Prostate gland (tissue), 2 donors: ENCODE measurements around the gene MEGF9. TPM values are rescaled to one million over a fixed set of nuclear protein-coding genes. Genes with fewer than 3 reads are reported as not detected.
"Not testable (repeated sequence)": the region's sequence is repeated elsewhere in the genome, so short reads cannot be mapped to it uniquely, and the experiment has no call there.

Experiments used
- DNase-seq: peaks from one replicate; pipeline ENCODE4 v3.0.0-alpha.2; 2019; ENCODE audit warnings: low spot score
- H3K27ac ChIP-seq, 2 donors: fragments of 200-600 bp; sonication (generic); 2 replicates each; pipeline ENCODE4 v1.5.1; 2017 to 2019
- H3K27me3 ChIP-seq: fragments of 200-600 bp; sonication (generic); replicated peaks from 2 replicates; pipeline ENCODE4 v1.5.1; 2019; ENCODE audit not compliant: insufficient read depth
- H3K36me3 ChIP-seq, 2 donors: fragments of 200-600 bp; sonication (generic); 1 replicate in 1 of 2; 2 replicates in 1 of 2; pipeline versions ENCODE4 v1.5.1 to v1.8.1; 2017 to 2019
- H3K4me1 ChIP-seq: fragments of 200-600 bp; sonication (generic); replicated peaks from 2 replicates; pipeline ENCODE4 v1.5.1; 2019
- H3K4me3 ChIP-seq, 2 donors: fragments of 200-600 bp; sonication (generic); 2 replicates each; pipeline ENCODE4 v1.5.1; 2017 to 2019
- H3K9me3 ChIP-seq: fragments of 200-600 bp; sonication (generic); 2 replicates; pipeline ENCODE4 v1.5.1; 2017
- CTCF ChIP-seq, 4 experiments: fragments of 200-600 bp in 2 of 4; fragments of 450-650 bp in 2 of 4; sonication (generic) in 2 of 4; IDR thresholded peaks; 1 replicate in 3 of 4; 2 replicates in 1 of 4; pipeline ENCODE4 v1.5.1; 2016 to 2019; ENCODE audit warnings: antibody characterized with exemption in 4 of 4, mild to moderate bottlenecking in 2 of 4, moderate library complexity in 2 of 4
- POLR2A ChIP-seq: fragments of 450-650 bp; IDR thresholded peaks from one replicate; pipeline ENCODE4 v1.6.1; 2016; ENCODE audit warnings: antibody characterized with exemption, mild to moderate bottlenecking
- POLR2AphosphoS5 ChIP-seq: sonication (generic); formaldehyde crosslinking; IDR thresholded peaks from one replicate; pipeline ENCODE4 v1.6.1; 2017; ENCODE audit warnings: antibody characterized with exemption
- WGBS: methylation state at CpG from one replicate; pipeline ENCODE4 v1.1.5; 2018; 5-methylcytosine and 5-hydroxymethylcytosine counted together
- intact Hi-C: fragments of 100-400 bp; cut with DNase I; formaldehyde crosslinking; loops from one replicate; pipeline ENCODE4 v1.14.2; 2022
- total RNA-seq, 2 donors: library from RNA; depleted of rRNA; stranded (reverse); fragments of >200 nt; gene quantifications; one replicate each; pipeline ENCODE4 v1.1.0, GENCODE V29; 2016

The MEGF9 gene
- total RNA-seq, 2 donors from 2014 or later: 12.0 to 25.3 TPM

GRCh38 chr9:120642129-120642770 is 72.0 kb downstream of the MEGF9 start:
- Histone ChIP-seq H3K27ac (no peak overlapping the region), H3K9me3 (no peaks in the 10 kb centered on the region), H3K27me3 (no peaks in the 10 kb centered on the region), H3K4me3 (no peak overlapping the region), H3K4me1 (no peaks in the 10 kb centered on the region), H3K36me3 (no peaks in the 10 kb centered on the region)
- DNase-seq: no peak
- intact Hi-C loops: no loop called here
- TF ChIP-seq POLR2AphosphoS5 (no peak), CTCF (IDR thresholded peaks at IDR 0.05) (no peak), POLR2A (no peak)
- 96% methylated on average over 3 of the region's 3 CpGs for WGBS

GRCh38 chr9:120640874-120641273 is 73.4 kb downstream of the MEGF9 start:
- H3K9me3 ChIP-seq, intact Hi-C loops, H3K27me3 ChIP-seq, H3K4me3 ChIP-seq, DNase-seq, H3K27ac ChIP-seq, H3K4me1 ChIP-seq, H3K36me3 ChIP-seq: not testable (repeated sequence)
- 93% methylated on average over 1 of the region's 1 CpG for WGBS

GRCh38 chr9:120640380-120640779 is 73.9 kb downstream of the MEGF9 start:
- no peak for TF ChIP-seq POLR2A
- no peak for TF ChIP-seq POLR2AphosphoS5
- TF ChIP-seq CTCF (IDR thresholded peaks at IDR 0.05): no peak
- no peaks in the 10 kb centered on the region for H3K4me1 ChIP-seq
- DNase-seq: no peak
- WGBS: 96% methylated on average over 2 of the region's 2 CpGs
- H3K27ac ChIP-seq: no peak overlapping the region
- H3K9me3 ChIP-seq: no peaks in the 10 kb centered on the region
- no peaks in the 10 kb centered on the region for H3K36me3 ChIP-seq
- no peak overlapping the region for H3K4me3 ChIP-seq
- intact Hi-C loops: no loop called here
- no peaks in the 10 kb centered on the region for H3K27me3 ChIP-seq

- H3K27ac ChIP-seq: no peak overlapping the region
- TF ChIP-seq POLR2AphosphoS5 (no peak), POLR2A (no peak), CTCF (IDR thresholded peaks at IDR 0.05) (no peak)
- DNase-seq: no peak
- no peak overlapping the region for H3K4me3 ChIP-seq
- WGBS: 92% methylated on average over 5 of the region's 5 CpGs
- intact Hi-C loops: no loop called here
- H3K4me1 ChIP-seq: no peaks in the 10 kb centered on the region
- H3K9me3 ChIP-seq: no peaks in the 10 kb centered on the region
- no peaks in the 10 kb centered on the region for H3K27me3 ChIP-seq
- H3K36me3 ChIP-seq: no peaks in the 10 kb centered on the region
Measured at GRCh38 chr9:120637919-120638318, 76.4 kb downstream of the MEGF9 start.

- DNase-seq: no peak
- H3K4me3 ChIP-seq: no peak overlapping the region
- TF ChIP-seq CTCF (IDR thresholded peaks at IDR 0.05): no peak
- no peak for TF ChIP-seq POLR2A
- no peak for TF ChIP-seq POLR2AphosphoS5
- no peaks in the 10 kb centered on the region for H3K27me3 ChIP-seq
- no peaks in the 10 kb centered on the region for H3K4me1 ChIP-seq
- no peak overlapping the region for H3K27ac ChIP-seq
- no peaks in the 10 kb centered on the region for H3K36me3 ChIP-seq
- intact Hi-C loops: no loop called here
- WGBS: over 99% methylated on average over 24 of the region's 25 CpGs
- H3K9me3 ChIP-seq: no peaks in the 10 kb centered on the region
Measured at GRCh38 chr9:120636194-120636957, 77.9 kb downstream of the MEGF9 start.
